Kidney (tissue), 14 donors: ENCODE data around the gene MSI2. TPM values are rescaled to one million over a fixed set of nuclear protein-coding genes. Genes with fewer than 3 reads are reported as not detected.

Experiments used
- DNase-seq, 5 donors: peaks; one replicate each; pipeline ENCODE4 v3.0.0-alpha.2; 2013 to 2020
- FAIRE-seq: peaks from 2 replicates; lab custom pipeline; 2012; peaks lifted over from hg19 to GRCh38; lab: Jason Lieb, UNC
- H3K27ac ChIP-seq, 2 donors: one replicate each; pipeline ENCODE4 v1.7.0; 2013; ENCODE audit warnings: low read depth in 2 of 2, low read length in 2 of 2, inconsistent platforms in 1 of 2
- H3K27me3 ChIP-seq: one replicate; pipeline ENCODE4 v1.7.1; 2013; ENCODE audit warnings: low read length, inconsistent platforms; ENCODE audit not compliant: control insufficient read depth, insufficient read depth
- H3K36me3 ChIP-seq, 3 donors: one replicate each; pipeline versions ENCODE4 v1.7.0 to v1.7.1; 2013; ENCODE audit warnings: low read length in 3 of 3, control low read depth in 1 of 3, inconsistent platforms in 1 of 3; ENCODE audit not compliant: insufficient read depth in 3 of 3, control insufficient read depth in 2 of 3
- H3K4me1 ChIP-seq, 3 donors: one replicate each; pipeline versions ENCODE4 v1.7.0 to v1.7.1; 2013; ENCODE audit warnings: low read length in 3 of 3, inconsistent platforms in 1 of 3, low read depth in 1 of 3; ENCODE audit not compliant: control insufficient read depth in 2 of 3, insufficient read depth in 2 of 3
- H3K4me3 ChIP-seq, 3 donors: one replicate each; pipeline versions ENCODE4 v1.7.0 to v1.8.1; 2013; ENCODE audit warnings: low read length in 3 of 3, control low read depth in 1 of 3, inconsistent platforms in 1 of 3
- H3K9ac ChIP-seq, 3 donors: one replicate each; pipeline versions ENCODE4 v1.7.0 to v1.7.1; 2013; ENCODE audit warnings: low read length in 3 of 3, control low read depth in 1 of 3, inconsistent platforms in 1 of 3
- H3K9me3 ChIP-seq, 3 donors: one replicate each; pipeline versions ENCODE4 v1.7.0 to v1.7.1; 2013; ENCODE audit warnings: low read length in 3 of 3, control low read depth in 1 of 3, inconsistent platforms in 1 of 3; ENCODE audit not compliant: control insufficient read depth in 2 of 3, insufficient read depth in 1 of 3
- intact Hi-C: fragments of 100-400 bp; cut with DNase I; formaldehyde crosslinking; loops from one replicate; pipeline ENCODE4 v1.11.1; 2022
- polyA plus RNA-seq: library from polyadenylated mRNA; stranded (reverse); fragments of 350-450 nt; fragmentation: Illumina TruSeq; extraction: RNeasy Lipid Tissue Mini Kit (QIAGEN cat#74804); gene quantifications from one replicate; pipeline ENCODE4 v1.2.3, GENCODE V29; 2014; ENCODE audit warnings: low read depth, low replicate concordance; ENCODE audit not compliant: insufficient read depth
- total RNA-seq: library from RNA; stranded (reverse); fragmentation: NEBNext Ultra II Directional; extraction: Animal tissue kit (Norgen Biotek cat#: 25700); gene quantifications from one replicate; pipeline ENCODE4 v1.2.1, GENCODE V29; 2021
- TF ChIP-seq, protein P1 (sequence below): IDR thresholded peaks from 3 replicates; pipeline ENCODE4 v1.5.1; 2012; ENCODE audit warnings: mild to moderate bottlenecking, moderate library complexity, borderline replicate concordance; ENCODE audit not compliant: insufficient read depth; ENCODE audit errors: extremely low read depth
- donor health status: control.
- donor health status: control.
- donor health status: control.
- donor health status: control.
- donor health status: control.
- donor health status: DM: yes; HTN: yes; CAD: no.
- donor health status: Normal renal cell carcinoma (clear cell type).

Gene MSI2
- total and polyA plus RNA-seq, 2 donors from 2014 or later: 69.2 to 151 TPM

DNA sequence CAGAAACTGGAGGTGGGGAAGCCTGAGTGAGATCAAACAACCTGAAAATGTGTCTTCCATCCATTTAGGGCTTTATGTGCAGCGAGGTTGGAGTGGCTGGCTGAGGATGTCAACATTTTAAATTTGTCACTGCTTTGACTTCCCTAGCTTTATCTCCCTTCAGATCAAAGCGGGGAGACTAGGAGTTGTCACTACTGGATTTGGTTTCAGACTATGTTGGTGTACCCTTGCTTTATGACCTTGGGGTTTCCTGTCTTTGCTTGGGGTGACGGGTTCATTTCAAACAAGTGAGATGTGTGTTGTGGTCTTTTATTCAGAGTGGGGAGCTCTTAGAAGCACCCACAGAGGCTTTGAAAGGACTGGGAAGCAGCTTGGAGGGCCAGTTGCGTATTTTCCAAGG is 25.6 kb downstream of the MSI2 start:
- peak overlapping the region in 2 of 3 donors; percentile 20 to 38 for H3K9ac ChIP-seq
- FAIRE-seq (no peak), DNase-seq (peak in 1 of 5 donors; percentile 52)
- H3K9me3 ChIP-seq: no peaks in the 10 kb centered on the region
- peak overlapping the region; percentile 64 to 67 for H3K27ac ChIP-seq
- H3K4me1 ChIP-seq: peaks cover 0 to 18% (median 16%) of the 10 kb centered on the region in 3 donors
- TF ChIP-seq, protein P1, sequence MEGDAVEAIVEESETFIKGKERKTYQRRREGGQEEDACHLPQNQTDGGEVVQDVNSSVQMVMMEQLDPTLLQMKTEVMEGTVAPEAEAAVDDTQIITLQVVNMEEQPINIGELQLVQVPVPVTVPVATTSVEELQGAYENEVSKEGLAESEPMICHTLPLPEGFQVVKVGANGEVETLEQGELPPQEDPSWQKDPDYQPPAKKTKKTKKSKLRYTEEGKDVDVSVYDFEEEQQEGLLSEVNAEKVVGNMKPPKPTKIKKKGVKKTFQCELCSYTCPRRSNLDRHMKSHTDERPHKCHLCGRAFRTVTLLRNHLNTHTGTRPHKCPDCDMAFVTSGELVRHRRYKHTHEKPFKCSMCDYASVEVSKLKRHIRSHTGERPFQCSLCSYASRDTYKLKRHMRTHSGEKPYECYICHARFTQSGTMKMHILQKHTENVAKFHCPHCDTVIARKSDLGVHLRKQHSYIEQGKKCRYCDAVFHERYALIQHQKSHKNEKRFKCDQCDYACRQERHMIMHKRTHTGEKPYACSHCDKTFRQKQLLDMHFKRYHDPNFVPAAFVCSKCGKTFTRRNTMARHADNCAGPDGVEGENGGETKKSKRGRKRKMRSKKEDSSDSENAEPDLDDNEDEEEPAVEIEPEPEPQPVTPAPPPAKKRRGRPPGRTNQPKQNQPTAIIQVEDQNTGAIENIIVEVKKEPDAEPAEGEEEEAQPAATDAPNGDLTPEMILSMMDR: no peak
- intact Hi-C loops: no loop called here
- H3K36me3 ChIP-seq: peaks cover 0 to 7% (median 6%) of the 10 kb centered on the region in 3 donors
- no peaks in the 10 kb centered on the region for H3K27me3 ChIP-seq
- no peak overlapping the region for H3K4me3 ChIP-seq

DNA sequence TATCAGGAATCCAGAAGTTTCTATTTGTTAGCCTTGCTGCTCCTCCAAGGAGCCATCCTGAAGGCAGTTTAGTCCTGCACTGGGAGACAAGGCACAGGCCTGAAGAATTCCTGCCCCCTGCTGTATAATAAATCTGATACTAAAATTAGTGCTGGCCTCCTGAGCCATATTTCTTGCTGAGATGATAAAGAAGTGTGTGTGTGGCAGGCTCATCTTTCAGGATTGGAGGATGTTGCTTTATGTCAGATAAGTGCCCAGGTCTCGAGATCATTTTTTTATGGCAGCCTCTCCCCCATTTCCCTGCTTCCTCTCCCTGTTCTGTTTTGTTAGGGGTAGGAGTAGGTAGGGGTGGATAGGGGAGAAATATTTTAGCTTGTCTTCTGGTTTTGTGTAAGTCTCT is 26.0 kb downstream of the MSI2 start:
- intact Hi-C loops: no loop called here
- Histone ChIP-seq H3K27me3 (no peaks in the 10 kb centered on the region), H3K9ac (peak overlapping the region in 2 of 3 donors; percentile 20 to 38), H3K4me3 (no peak overlapping the region), H3K4me1 (peaks cover 2 to 18% (median 16%) of the 10 kb centered on the region in 3 donors), H3K36me3 (peaks cover 0 to 7% (median 6%) of the 10 kb centered on the region in 3 donors), H3K27ac (peak overlapping the region; percentile 64 to 67), H3K9me3 (no peaks in the 10 kb centered on the region)
- FAIRE-seq: no peak
- DNase-seq: peak in 1 of 5 donors; percentile 50
- TF ChIP-seq, protein P1: no peak

DNA sequence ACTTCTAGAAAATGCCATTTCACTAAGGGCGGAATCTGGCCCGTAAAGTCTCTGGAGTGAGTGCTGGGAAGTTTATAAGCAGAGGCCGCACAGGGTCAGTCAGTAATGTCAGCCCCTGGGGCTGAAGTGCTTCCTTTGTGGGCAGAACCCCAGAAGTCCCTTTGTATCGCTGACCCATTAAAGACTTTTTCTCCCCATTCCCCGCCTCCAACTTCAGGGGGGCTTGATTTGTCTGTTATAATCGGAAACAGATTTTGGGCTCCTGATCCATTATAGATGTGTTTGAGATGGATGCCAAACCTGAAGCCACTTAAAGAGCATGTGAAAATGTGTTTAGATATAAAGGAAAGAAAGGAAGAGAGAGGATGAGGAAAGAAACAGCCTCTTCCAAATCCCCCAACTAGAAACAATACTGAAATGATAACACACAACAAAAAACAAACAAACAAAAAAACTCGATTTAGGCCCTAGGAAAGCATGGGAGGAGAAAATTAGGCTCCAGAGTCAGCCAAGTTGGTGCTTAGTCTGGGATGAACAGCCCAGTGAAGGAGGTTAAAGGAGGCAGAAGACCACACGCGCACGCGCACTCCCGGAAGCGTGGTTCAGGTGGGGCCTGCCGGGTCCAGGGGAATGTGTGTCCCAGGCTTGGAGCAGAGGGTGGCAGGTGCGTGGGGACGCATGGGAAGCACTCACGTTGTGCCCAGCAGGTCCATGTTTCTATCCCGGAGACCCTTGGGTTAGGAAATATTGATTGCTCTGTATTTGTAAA is 27.1 kb downstream of the MSI2 start:
- Histone ChIP-seq H3K36me3 (peaks cover 0 to 7% (median 6%) of the 10 kb centered on the region in 3 donors), H3K4me3 (no peak overlapping the region), H3K9ac (no peak overlapping the region), H3K9me3 (no peaks in the 10 kb centered on the region), H3K27ac (peak overlapping the region; percentile 64 to 76), H3K27me3 (no peaks in the 10 kb centered on the region), H3K4me1 (peaks cover 11 to 26% (median 19%) of the 10 kb centered on the region in 3 donors)
- intact Hi-C loops: no loop called here
- FAIRE-seq: no peak
- TF ChIP-seq, protein P1: no peak
- DNase-seq: no peak
